CD14-positive monocyte (primary cell): Measurements from ENCODE around the gene TTC28. TPM values are rescaled to one million over a fixed set of nuclear protein-coding genes. Genes with fewer than 3 reads are reported as not detected.

Experiments
- DNase-seq, 3 donors: peaks; one replicate each; pipeline ENCODE4 v3.0.0-alpha.2; 2011 to 2022
- H2AFZ ChIP-seq: 2 replicates; pipeline ENCODE4 v1.6.0; 2012; ENCODE audit warnings: mild to moderate bottlenecking, low read depth, low read length, inconsistent platforms; ENCODE audit not compliant: insufficient read depth, poor library complexity, severe bottlenecking
- H3K27ac ChIP-seq, 2 donors: 1 replicate in 1 of 2; 2 replicates in 1 of 2; pipeline ENCODE4 v1.5.1; 2012 to 2013; ENCODE audit warnings: low read length in 2 of 2, control low read depth in 1 of 2, inconsistent platforms in 1 of 2, low read depth in 1 of 2, mild to moderate bottlenecking in 1 of 2
- H3K27me3 ChIP-seq, 2 donors: one replicate each; pipeline versions ENCODE4 v1.6.0 to v1.6.1; 2011 to 2013; ENCODE audit warnings: low read length in 2 of 2; ENCODE audit not compliant: control insufficient read depth in 2 of 2, insufficient read depth in 2 of 2
- H3K36me3 ChIP-seq, 2 donors: replicated peaks in 1 of 2; 1 replicate in 1 of 2; 2 replicates in 1 of 2; pipeline versions ENCODE4 v1.5.1 to v1.6.1; 2012 to 2013; ENCODE audit warnings: low read length in 2 of 2, control low read depth in 1 of 2, inconsistent platforms in 1 of 2, mild to moderate bottlenecking in 1 of 2; ENCODE audit not compliant: insufficient read depth in 2 of 2, control insufficient read depth in 1 of 2
- H3K4me1 ChIP-seq, 2 donors: 1 replicate in 1 of 2; 2 replicates in 1 of 2; pipeline versions ENCODE4 v1.5.1 to v1.6.1; 2012 to 2013; ENCODE audit warnings: low read length in 2 of 2, control low read depth in 1 of 2, inconsistent platforms in 1 of 2, mild to moderate bottlenecking in 1 of 2, moderate library complexity in 1 of 2; ENCODE audit not compliant: insufficient read depth in 2 of 2, control insufficient read depth in 1 of 2
- H3K4me2 ChIP-seq: replicated peaks from 2 replicates; pipeline ENCODE3; 2012; ENCODE audit warnings: low read length, moderate library complexity, mild to moderate bottlenecking; ENCODE audit not compliant: poor library complexity, severe bottlenecking; ENCODE audit errors: extremely low read depth
- H3K4me3 ChIP-seq, 3 experiments: fragments of 200-600 bp in 1 of 3; sonication (generic) in 1 of 3; replicated peaks in 1 of 3; 1 replicate in 2 of 3; 2 replicates in 1 of 3; pipeline ENCODE4 v1.5.1; 2011 to 2013; ENCODE audit warnings: low read length in 3 of 3, mild to moderate bottlenecking in 3 of 3, control low read depth in 2 of 3, low read depth in 2 of 3, inconsistent platforms in 1 of 3, moderate library complexity in 1 of 3
- H3K79me2 ChIP-seq: 2 replicates; pipeline ENCODE4 v1.6.0; 2012; ENCODE audit warnings: mild to moderate bottlenecking, control low read depth, inconsistent platforms, low read length, moderate library complexity; ENCODE audit not compliant: insufficient read depth
- H3K9ac ChIP-seq: 2 replicates; pipeline ENCODE4 v1.6.0; 2017; ENCODE audit warnings: low read length, mild to moderate bottlenecking; ENCODE audit not compliant: insufficient read depth, poor library complexity, severe bottlenecking
- H3K9me3 ChIP-seq, 2 donors: replicated peaks in 1 of 2; 1 replicate in 1 of 2; 2 replicates in 1 of 2; pipeline versions ENCODE4 v1.5.1 to v1.6.1; 2012 to 2013; ENCODE audit warnings: low read length in 2 of 2, control low read depth in 1 of 2; ENCODE audit not compliant: control insufficient read depth in 1 of 2, insufficient read depth in 1 of 2
- H4K20me1 ChIP-seq: 2 replicates; pipeline ENCODE4 v1.6.0; 2012; ENCODE audit warnings: mild to moderate bottlenecking, low read length, control low read depth, moderate library complexity; ENCODE audit not compliant: insufficient read depth
- H3K27ac Mint-ChIP-seq, 7 donors: one replicate each; pipeline ENCODE4 v1.8.0; 2020; ENCODE audit warnings: mild to moderate bottlenecking in 7 of 7, mixed read lengths in 7 of 7, moderate library complexity in 6 of 7, inconsistent platforms in 2 of 7
- H3K27me3 Mint-ChIP-seq, 3 donors: one replicate each; pipeline ENCODE4 v1.8.0; 2021 to 2022; ENCODE audit warnings: low read depth in 3 of 3, mild to moderate bottlenecking in 3 of 3, mixed read lengths in 3 of 3, moderate library complexity in 3 of 3, inconsistent platforms in 1 of 3
- H3K36me3 Mint-ChIP-seq, 2 donors: one replicate each; pipeline ENCODE4 v1.8.0; 2020; ENCODE audit warnings: mixed read lengths in 2 of 2, inconsistent platforms in 1 of 2, mild to moderate bottlenecking in 1 of 2
- H3K4me1 Mint-ChIP-seq: one replicate; pipeline ENCODE4 v1.8.0; 2020; ENCODE audit warnings: mild to moderate bottlenecking, mixed read lengths
- H3K4me3 Mint-ChIP-seq, 2 donors: one replicate each; pipeline ENCODE4 v1.8.0; 2020; ENCODE audit warnings: mild to moderate bottlenecking in 2 of 2, mixed read lengths in 2 of 2, moderate library complexity in 1 of 2
- H3K9me3 Mint-ChIP-seq, 7 donors: one replicate each; pipeline ENCODE4 v1.8.0; 2020 to 2022; ENCODE audit warnings: mixed read lengths in 7 of 7, mild to moderate bottlenecking in 6 of 7, moderate library complexity in 6 of 7, inconsistent platforms in 2 of 7
- WGBS: methylation state at CpG from one replicate; pipeline ENCODE4 v1.1.5; 2013; ENCODE audit warnings: missing lambda C conversion rate; ENCODE audit not compliant: insufficient coverage; 5-methylcytosine and 5-hydroxymethylcytosine counted together
- intact Hi-C, 2 donors: fragments of 100-400 bp; cut with micrococcal nuclease; formaldehyde crosslinking; loops; one replicate each; pipeline versions ENCODE4 v1.15.0 to v1.15.1; 2023
- polyA plus RNA-seq, 3 donors: library from polyadenylated mRNA; depleted of rRNA in 1 of 3; unstranded in 2 of 3; stranded (reverse) in 1 of 3; fragments of 300-500 nt in 2 of 3; fragments of >200 nt in 1 of 3; fragmentation: Illumina TruSeq in 2 of 3; gene quantifications; 1 replicate in 2 of 3; 2 replicates in 1 of 3; pipeline ENCODE4 v1.2.3, GENCODE V29; 2012 to 2021
- TF ChIP-seq, protein P1 (sequence below): fragments of 200-600 bp; IDR thresholded peaks from one replicate; pipeline ENCODE4 v1.8.0; 2022; ENCODE audit warnings: antibody characterized with exemption, mild to moderate bottlenecking

Gene TTC28
- polyA plus RNA-seq, 3 donors: 0.24 to 0.61 TPM; not detected in 1

DNA sequence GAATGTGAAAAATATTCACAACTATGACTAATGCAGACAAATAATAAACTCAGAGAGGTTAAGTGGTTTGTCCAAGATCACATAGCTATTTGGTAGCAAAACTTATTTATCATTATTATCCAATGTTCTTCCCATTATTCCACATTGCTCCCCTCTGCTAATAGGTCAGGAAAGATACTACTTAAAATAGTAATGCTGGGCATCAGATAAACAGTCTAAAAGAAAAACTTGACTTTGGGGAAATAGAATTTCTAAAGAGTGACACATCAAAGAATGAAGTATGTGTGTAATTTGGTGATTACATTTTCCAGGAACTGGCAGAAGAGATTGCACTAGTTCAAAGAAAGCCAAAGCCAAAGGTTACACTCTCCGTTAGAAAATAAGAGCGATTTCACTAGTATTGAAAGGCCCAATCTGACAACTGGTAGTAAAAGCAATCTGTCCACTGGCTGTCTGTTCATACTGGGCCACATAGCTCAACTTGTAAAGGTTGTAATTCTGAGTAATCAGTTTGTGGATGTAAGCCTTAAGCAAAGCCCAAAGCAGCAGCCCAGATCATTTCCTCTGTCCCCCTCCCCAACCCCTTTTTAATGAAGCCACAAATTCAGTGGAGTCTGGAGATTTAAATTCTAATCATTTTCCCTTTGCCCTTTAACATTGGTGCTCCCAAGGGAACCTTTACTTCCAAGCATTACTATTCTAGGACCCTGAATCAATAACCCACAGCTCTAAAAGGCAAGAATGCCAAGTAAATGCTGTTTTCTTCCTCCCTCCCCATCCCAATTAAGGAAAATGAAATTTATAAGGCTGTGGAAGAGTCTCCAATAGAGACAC lies 283.5 kb downstream of the TTC28 start:
- Histone ChIP-seq H4K20me1 (no peaks in the 10 kb centered on the region), H3K9ac (no peak overlapping the region), H3K27me3 (no peaks in the 10 kb centered on the region), H3K36me3 (no peaks in the 10 kb centered on the region), H3K27ac (no peak overlapping the region), H3K4me3 (no peak overlapping the region), H3K79me2 (no peaks in the 10 kb centered on the region), H2AFZ (no peak overlapping the region), H3K9me3 (peaks cover 0 to 2% of the 10 kb centered on the region in 2 donors), H3K4me2 (no peak overlapping the region), H3K4me1 (peaks cover 2% of the 10 kb centered on the region in 2 donors)
- H3K27ac Mint-ChIP-seq: no peak overlapping the region
- H3K9me3 Mint-ChIP-seq: peaks cover 3 to 24% (median 11%) of the 10 kb centered on the region in 7 donors
- TF ChIP-seq, protein P1, sequence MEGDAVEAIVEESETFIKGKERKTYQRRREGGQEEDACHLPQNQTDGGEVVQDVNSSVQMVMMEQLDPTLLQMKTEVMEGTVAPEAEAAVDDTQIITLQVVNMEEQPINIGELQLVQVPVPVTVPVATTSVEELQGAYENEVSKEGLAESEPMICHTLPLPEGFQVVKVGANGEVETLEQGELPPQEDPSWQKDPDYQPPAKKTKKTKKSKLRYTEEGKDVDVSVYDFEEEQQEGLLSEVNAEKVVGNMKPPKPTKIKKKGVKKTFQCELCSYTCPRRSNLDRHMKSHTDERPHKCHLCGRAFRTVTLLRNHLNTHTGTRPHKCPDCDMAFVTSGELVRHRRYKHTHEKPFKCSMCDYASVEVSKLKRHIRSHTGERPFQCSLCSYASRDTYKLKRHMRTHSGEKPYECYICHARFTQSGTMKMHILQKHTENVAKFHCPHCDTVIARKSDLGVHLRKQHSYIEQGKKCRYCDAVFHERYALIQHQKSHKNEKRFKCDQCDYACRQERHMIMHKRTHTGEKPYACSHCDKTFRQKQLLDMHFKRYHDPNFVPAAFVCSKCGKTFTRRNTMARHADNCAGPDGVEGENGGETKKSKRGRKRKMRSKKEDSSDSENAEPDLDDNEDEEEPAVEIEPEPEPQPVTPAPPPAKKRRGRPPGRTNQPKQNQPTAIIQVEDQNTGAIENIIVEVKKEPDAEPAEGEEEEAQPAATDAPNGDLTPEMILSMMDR: no peak
- no peak overlapping the region for H3K4me3 Mint-ChIP-seq
- H3K36me3 Mint-ChIP-seq: no peaks in the 10 kb centered on the region
- 17% methylated on average over 2 of the region's 2 CpGs for WGBS
- no peaks in the 10 kb centered on the region for H3K27me3 Mint-ChIP-seq
- DNase-seq: no peak
- intact Hi-C loops: no loop called here
- peaks cover 15% of the 10 kb centered on the region for H3K4me1 Mint-ChIP-seq

DNA sequence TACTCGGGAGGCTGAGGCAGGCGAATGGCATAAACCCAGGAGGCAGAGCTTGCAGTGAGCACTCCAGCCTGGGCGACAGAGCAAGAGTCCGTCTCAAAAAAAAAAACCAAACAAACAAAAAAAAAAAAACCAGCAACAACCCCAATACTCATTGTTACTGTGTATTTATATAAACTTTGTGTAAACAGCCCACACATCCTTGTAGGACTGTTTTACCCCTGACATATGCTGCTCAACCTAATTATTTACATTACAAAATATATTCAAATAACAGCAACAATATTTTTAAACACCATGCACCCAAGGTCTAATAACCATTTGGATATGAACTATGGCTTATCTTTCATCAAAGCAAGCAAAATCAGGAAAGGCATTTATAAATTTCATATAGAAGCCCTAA lies 284.1 kb downstream of the TTC28 start:
- no peaks in the 10 kb centered on the region for H3K27me3 Mint-ChIP-seq
- WGBS: no CpG with 5 or more reads among the region's 4 CpGs
- peaks cover 11% of the 10 kb centered on the region for H3K4me1 Mint-ChIP-seq
- Histone ChIP-seq H3K4me1 (no peaks in the 10 kb centered on the region), H3K27me3 (no peaks in the 10 kb centered on the region), H3K27ac (no peak overlapping the region), H3K79me2 (no peaks in the 10 kb centered on the region), H3K9ac (no peak overlapping the region), H3K4me2 (no peak overlapping the region), H3K36me3 (no peaks in the 10 kb centered on the region), H2AFZ (no peak overlapping the region), H3K4me3 (no peak overlapping the region), H4K20me1 (no peaks in the 10 kb centered on the region), H3K9me3 (no peaks in the 10 kb centered on the region)
- H3K4me3 Mint-ChIP-seq: no peak overlapping the region
- DNase-seq: no peak
- intact Hi-C loops: no loop called here
- peaks cover 0 to 22% (median 10%) of the 10 kb centered on the region in 7 donors for H3K9me3 Mint-ChIP-seq
- TF ChIP-seq, protein P1: no peak
- H3K27ac Mint-ChIP-seq: no peak overlapping the region
- no peaks in the 10 kb centered on the region for H3K36me3 Mint-ChIP-seq
